ENCODE measurements around the gene EDA.

DNA sequence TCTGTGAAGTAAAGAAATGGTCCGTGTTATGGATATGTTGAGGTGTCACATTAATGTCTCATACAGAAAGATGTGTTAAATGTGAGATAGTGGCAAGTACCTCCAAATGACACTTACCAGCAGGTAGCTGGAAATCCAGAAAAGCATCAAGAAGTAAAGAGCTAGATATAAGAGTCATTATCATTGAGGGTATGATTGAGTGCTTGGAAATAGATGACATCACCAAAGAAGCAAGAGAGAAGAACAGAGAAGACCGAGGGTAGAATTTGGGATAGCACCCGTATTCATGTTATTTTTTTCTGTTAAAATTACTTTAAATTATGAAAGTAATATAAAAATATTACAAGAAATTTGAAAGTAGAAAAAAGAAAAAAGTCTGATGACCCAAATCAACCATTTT, 15.7 kb upstream of the EDA start:
- TF ChIP-seq, protein P1, sequence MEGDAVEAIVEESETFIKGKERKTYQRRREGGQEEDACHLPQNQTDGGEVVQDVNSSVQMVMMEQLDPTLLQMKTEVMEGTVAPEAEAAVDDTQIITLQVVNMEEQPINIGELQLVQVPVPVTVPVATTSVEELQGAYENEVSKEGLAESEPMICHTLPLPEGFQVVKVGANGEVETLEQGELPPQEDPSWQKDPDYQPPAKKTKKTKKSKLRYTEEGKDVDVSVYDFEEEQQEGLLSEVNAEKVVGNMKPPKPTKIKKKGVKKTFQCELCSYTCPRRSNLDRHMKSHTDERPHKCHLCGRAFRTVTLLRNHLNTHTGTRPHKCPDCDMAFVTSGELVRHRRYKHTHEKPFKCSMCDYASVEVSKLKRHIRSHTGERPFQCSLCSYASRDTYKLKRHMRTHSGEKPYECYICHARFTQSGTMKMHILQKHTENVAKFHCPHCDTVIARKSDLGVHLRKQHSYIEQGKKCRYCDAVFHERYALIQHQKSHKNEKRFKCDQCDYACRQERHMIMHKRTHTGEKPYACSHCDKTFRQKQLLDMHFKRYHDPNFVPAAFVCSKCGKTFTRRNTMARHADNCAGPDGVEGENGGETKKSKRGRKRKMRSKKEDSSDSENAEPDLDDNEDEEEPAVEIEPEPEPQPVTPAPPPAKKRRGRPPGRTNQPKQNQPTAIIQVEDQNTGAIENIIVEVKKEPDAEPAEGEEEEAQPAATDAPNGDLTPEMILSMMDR (IDR thresholded peaks at IDR 0.05) = no peak
- TF ChIP-seq POLR2A (IDR thresholded peaks at IDR 0.05) = no peak

Data from body of pancreas (tissue), 4 donors.